DOHH2 (cell line): ENCODE results near the gene DENND6A.

Experiments used
- H3F3A ChIP-seq: fragments of 200-600 bp; sonication (generic), shearing (Covaris generic); 2 replicates; pipeline ENCODE4 v1.6.0; 2016; ENCODE audit warnings: antibody characterized with exemption, mild to moderate bottlenecking; ENCODE audit not compliant: control insufficient read depth, insufficient read depth
- H3K27ac ChIP-seq: fragments of 200-600 bp; sonication (generic); 2 replicates; pipeline ENCODE4 v1.5.1; 2014; ENCODE audit warnings: low read depth, mild to moderate bottlenecking, low read length, moderate library complexity
- H3K27me3 ChIP-seq: fragments of 200-600 bp; sonication (generic); 2 replicates; pipeline ENCODE4 v1.6.1; 2014; ENCODE audit warnings: mild to moderate bottlenecking, low read length, mixed read lengths; ENCODE audit not compliant: control insufficient read depth
- H3K36me3 ChIP-seq: fragments of 200-600 bp; sonication (generic); 2 replicates; pipeline ENCODE4 v1.6.1; 2014; ENCODE audit warnings: mild to moderate bottlenecking, low read length, moderate library complexity, mixed read lengths; ENCODE audit not compliant: control insufficient read depth
- H3K4me1 ChIP-seq: fragments of 200-600 bp; sonication (generic); 2 replicates; pipeline ENCODE4 v1.6.1; 2014; ENCODE audit warnings: mild to moderate bottlenecking, low read length, mixed read lengths; ENCODE audit not compliant: control insufficient read depth
- H3K4me2 ChIP-seq: fragments of 200-600 bp; sonication (generic); 2 replicates; pipeline ENCODE4 v1.6.0; 2014; ENCODE audit warnings: mild to moderate bottlenecking, low read length, moderate library complexity
- H3K4me3 ChIP-seq: fragments of 200-600 bp; sonication (generic); 2 replicates; pipeline ENCODE4 v1.5.1; 2014; ENCODE audit warnings: mild to moderate bottlenecking, low read length, mixed read lengths
- H3K79me2 ChIP-seq: fragments of 200-600 bp; sonication (generic); 2 replicates; pipeline ENCODE4 v1.6.1; 2014; ENCODE audit warnings: mild to moderate bottlenecking, low read length, mixed read lengths; ENCODE audit not compliant: control insufficient read depth
- H3K9me2 ChIP-seq: fragments of 200-600 bp; sonication (generic); replicated peaks from 2 replicates; pipeline ENCODE4 v1.6.1; 2014; ENCODE audit warnings: mild to moderate bottlenecking, low read length, mixed read lengths; ENCODE audit not compliant: control insufficient read depth
- H3K9me3 ChIP-seq: fragments of 200-600 bp; sonication (generic); 2 replicates; pipeline ENCODE4 v1.6.1; 2014; ENCODE audit warnings: antibody characterized with exemption, low read length, mixed read lengths; ENCODE audit not compliant: control insufficient read depth, insufficient read depth
- H4K20me1 ChIP-seq: fragments of 200-600 bp; sonication (generic); 2 replicates; pipeline ENCODE4 v1.6.0; 2014; ENCODE audit warnings: low read depth, mild to moderate bottlenecking, antibody characterized with exemption, low read length, moderate library complexity; ENCODE audit not compliant: control insufficient read depth, insufficient read depth
- EZH2phosphoT487 ChIP-seq: fragments of 200-600 bp; sonication (generic); IDR thresholded peaks from 2 replicates; pipeline ENCODE4 v1.6.1; 2017; ENCODE audit warnings: borderline replicate concordance, mild to moderate bottlenecking, antibody characterized with exemption, low read length, moderate library complexity, mixed read lengths
- TF ChIP-seq, protein P1 (sequence below): fragments of 200-600 bp; sonication (generic); IDR thresholded peaks from one replicate; pipeline ENCODE4 v1.5.1; 2014; ENCODE audit warnings: antibody characterized with exemption, mild to moderate bottlenecking, low read depth, low read length; ENCODE audit not compliant: poor library complexity, severe bottlenecking

The DENND6A gene

DNA sequence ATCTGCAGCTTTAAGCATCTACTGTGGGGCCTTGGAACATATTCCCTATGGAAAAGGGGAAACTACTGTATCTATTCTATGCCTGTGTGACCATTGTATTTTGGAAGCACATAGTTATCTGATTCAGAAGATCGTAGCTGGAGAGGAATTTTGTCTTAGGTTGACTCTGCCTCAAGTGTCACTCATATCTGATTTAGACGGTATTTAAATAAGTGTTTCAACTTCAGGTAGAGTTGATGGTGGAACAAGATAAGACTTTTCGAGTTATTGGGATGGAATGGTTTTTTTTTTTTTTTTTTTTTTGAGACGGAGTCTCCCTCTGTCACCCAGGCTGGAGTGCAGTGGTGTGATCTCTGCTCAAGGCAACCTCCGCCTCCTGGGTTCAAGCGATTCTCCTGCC is 8.9 kb upstream of the DENND6A start:
- H3K27me3 ChIP-seq, result no peaks in the 10 kb centered on the region
- H3K4me3 ChIP-seq, result no peak overlapping the region
- H3K79me2 ChIP-seq, result no peaks in the 10 kb centered on the region
- no peaks in the 10 kb centered on the region for H4K20me1 ChIP-seq
- H3K36me3 ChIP-seq, result no peaks in the 10 kb centered on the region
- H3K27ac ChIP-seq, result no peak overlapping the region
- no peak for TF ChIP-seq EZH2phosphoT487
- TF ChIP-seq, protein P1, sequence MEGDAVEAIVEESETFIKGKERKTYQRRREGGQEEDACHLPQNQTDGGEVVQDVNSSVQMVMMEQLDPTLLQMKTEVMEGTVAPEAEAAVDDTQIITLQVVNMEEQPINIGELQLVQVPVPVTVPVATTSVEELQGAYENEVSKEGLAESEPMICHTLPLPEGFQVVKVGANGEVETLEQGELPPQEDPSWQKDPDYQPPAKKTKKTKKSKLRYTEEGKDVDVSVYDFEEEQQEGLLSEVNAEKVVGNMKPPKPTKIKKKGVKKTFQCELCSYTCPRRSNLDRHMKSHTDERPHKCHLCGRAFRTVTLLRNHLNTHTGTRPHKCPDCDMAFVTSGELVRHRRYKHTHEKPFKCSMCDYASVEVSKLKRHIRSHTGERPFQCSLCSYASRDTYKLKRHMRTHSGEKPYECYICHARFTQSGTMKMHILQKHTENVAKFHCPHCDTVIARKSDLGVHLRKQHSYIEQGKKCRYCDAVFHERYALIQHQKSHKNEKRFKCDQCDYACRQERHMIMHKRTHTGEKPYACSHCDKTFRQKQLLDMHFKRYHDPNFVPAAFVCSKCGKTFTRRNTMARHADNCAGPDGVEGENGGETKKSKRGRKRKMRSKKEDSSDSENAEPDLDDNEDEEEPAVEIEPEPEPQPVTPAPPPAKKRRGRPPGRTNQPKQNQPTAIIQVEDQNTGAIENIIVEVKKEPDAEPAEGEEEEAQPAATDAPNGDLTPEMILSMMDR, result no peak
- no peaks in the 10 kb centered on the region for H3K4me1 ChIP-seq
- H3K9me2 ChIP-seq, result no peaks in the 10 kb centered on the region
- H3F3A ChIP-seq, result no peaks in the 10 kb centered on the region
- no peaks in the 10 kb centered on the region for H3K9me3 ChIP-seq
- H3K4me2 ChIP-seq, result no peak overlapping the region

DNA sequence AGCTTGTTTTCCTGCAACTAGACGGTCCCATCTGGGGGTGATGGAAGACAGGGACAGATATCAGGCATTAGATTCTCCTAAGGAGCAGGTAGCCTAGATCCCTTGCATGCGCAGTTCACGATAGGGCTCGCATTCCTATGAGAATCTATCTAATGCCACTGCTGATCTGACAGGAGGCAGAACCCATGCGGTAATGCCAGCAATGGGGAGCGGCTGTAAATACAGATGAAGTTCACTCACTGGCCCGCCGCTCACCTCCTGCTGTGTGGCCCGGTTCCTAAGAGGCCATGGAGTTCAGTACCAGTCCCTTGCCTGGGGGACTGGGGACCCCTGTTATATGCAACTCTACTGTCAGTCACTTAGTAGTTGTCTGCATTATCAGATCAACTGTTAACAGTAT is 7.9 kb upstream of the DENND6A start:
- TF ChIP-seq, protein P1, result no peak
- TF ChIP-seq EZH2phosphoT487, result no peak
- Histone ChIP-seq H3K27me3 (no peaks in the 10 kb centered on the region), H3K4me1 (no peaks in the 10 kb centered on the region)

DNA sequence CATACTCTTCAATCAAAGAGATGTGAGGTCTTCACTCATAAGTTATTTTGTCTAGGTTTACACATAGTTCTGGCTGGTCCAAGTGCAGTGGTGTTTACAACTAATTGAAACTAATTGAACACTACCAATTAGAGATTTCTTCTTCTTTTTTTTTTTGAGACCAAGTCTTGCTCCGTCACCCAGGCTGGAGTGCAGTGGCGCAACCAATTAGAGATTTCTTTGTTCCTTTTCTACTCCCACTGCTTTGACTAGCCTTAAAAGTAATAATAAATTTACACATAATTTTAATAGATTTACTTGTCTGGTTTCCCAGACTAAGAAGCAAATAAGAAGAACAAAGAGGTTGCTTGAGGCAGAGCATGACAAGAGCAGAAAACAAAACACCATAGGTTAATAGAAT is 6.7 kb upstream of the DENND6A start:
- no peaks in the 10 kb centered on the region for H4K20me1 ChIP-seq
- H3K27ac ChIP-seq, result no peak overlapping the region
- H3K79me2 ChIP-seq, result no peaks in the 10 kb centered on the region
- no peak overlapping the region for H3K4me2 ChIP-seq
- TF ChIP-seq, protein P1, result no peak
- TF ChIP-seq EZH2phosphoT487, result no peak
- no peaks in the 10 kb centered on the region for H3F3A ChIP-seq
- H3K4me3 ChIP-seq, result no peak overlapping the region
- H3K27me3 ChIP-seq, result no peaks in the 10 kb centered on the region
- no peaks in the 10 kb centered on the region for H3K4me1 ChIP-seq
- H3K9me3 ChIP-seq, result no peaks in the 10 kb centered on the region
- H3K9me2 ChIP-seq, result no peaks in the 10 kb centered on the region
- H3K36me3 ChIP-seq, result no peaks in the 10 kb centered on the region

More for the DNA sequence above, 7.9 kb upstream of the DENND6A start:
- H3K27ac ChIP-seq, result no peak overlapping the region
- no peak overlapping the region for H3K4me3 ChIP-seq
- H3K4me2 ChIP-seq, result no peak overlapping the region
- H3K9me3 ChIP-seq, result no peaks in the 10 kb centered on the region
- no peaks in the 10 kb centered on the region for H3K36me3 ChIP-seq
- no peaks in the 10 kb centered on the region for H3K79me2 ChIP-seq
- no peaks in the 10 kb centered on the region for H3K9me2 ChIP-seq
- H4K20me1 ChIP-seq, result no peaks in the 10 kb centered on the region
- no peaks in the 10 kb centered on the region for H3F3A ChIP-seq
